Suppressor macrophage treated with lipopolysaccharide for 1 hour (primary cell): ENCODE measurements around the gene BLACAT1.
A peak's percentile ranks its signal among the peaks of the same experiment; 100 is the strongest.
"Not testable (repeated sequence)": the region's sequence is repeated elsewhere in the genome, so short reads cannot be mapped to it uniquely, and the experiment has no call there.

Experiments used
- DNase-seq, 3 donors: peaks; one replicate each; pipeline ENCODE4 v3.0.0-alpha.2; 2020 to 2022

Gene BLACAT1

DNA sequence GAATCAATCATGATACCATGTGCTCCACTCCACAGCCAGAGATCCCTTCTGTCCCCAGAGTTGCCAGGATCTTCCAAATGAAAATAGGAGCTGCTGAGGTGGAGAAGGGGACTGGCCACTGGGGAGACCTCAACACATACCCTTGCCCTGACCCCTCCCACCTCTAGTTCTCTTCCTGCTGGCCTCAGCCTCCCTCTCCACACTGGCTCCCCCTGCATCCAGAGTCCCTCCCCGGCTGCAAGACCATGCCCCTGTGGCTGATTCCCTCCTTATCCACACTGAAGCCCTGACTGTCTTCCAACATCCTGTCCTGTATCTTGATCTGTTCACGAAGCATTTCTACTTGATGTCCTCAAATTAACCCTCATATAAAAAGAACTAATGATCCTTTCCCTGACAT is 27.5 kb upstream of the BLACAT1 start:
- DNase-seq: no peak

DNA sequence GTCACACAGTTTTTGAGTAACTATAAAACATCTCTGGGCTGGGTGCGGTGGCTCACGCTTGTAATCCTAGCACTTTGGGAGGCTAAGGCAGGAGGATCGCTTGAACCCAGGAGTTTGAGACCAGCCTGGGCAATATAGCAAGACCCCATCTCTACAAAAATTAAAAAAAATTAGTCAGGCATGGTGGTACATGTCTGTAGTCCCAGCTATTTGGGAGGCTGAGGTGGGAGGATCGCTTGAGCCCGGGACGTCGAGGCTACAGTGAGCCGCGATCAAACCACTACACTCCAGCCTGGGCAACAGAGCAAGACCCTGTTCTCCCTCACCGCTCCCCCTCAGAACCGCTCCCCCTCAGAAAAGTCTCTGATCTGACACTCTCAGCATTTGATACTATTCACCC is 26.7 kb upstream of the BLACAT1 start:
- DNase-seq: not testable (repeated sequence)

GRCh38 chr1:205481629-205482151 is 25.8 kb upstream of the BLACAT1 start:
- DNase-seq: no peak

- DNase-seq: no peak
These were observed 25.4 kb upstream of the BLACAT1 start for GRCh38 chr1:205481218-205481617.

GRCh38 chr1:205480349-205480985 is 24.6 kb upstream of the BLACAT1 start:
- no peak for DNase-seq

- DNase-seq: not testable (repeated sequence)
These were observed 23.1 kb upstream of the BLACAT1 start for GRCh38 chr1:205478985-205479384.

- DNase-seq: no peak
These were observed 22.0 kb upstream of the BLACAT1 start for GRCh38 chr1:205477759-205478247.

DNA sequence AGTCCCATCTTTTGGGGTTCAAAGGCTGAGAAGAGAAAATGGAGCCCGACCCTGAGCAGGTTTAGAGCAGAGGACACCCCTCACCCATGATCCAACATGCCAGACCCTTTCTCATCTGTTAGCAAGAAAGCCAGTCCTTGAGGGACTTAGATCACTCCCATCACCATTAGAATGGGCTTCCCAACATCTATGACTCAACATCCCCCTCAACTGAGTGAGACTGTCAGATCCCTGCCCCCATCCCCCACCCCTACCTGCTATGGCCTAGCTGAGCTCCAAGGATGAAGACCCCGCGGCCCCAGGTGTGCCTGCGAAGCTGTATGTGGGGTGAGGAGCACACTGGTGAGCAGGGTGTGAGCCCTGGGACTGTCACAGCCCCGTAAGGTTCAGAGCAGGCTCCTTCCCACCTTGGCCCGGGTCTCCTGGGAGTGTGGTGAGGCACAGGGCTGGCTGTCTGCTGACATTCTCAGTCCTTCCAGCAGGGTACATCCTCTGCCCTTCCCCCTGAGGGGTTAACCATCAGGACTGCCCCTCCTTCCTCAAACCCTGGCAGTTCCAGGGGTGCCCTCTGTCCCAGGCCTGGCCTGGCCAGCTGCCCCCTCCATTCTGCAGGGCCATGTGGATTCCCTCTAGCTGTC is 21.4 kb upstream of the BLACAT1 start:
- no peak for DNase-seq

DNA sequence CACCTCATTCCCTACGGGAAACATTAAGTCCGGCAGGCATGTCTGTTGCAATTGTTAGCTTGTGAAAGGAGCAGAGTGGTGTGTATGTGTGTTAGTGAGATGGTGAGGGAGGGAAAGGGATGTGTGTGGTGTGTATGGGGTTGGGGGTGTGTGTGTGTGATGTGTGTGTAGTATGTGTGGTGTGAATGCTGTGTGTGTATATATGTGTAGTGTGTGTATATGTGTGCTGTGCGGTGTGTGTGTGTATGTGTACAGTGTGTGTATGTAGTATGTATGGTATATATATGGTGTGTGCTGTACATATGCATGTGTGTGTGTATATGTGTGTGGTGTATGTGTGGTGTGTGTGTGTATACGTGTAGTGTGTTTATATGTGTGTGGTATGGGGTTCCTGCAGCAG is 20.8 kb upstream of the BLACAT1 start:
- no peak for DNase-seq

DNA sequence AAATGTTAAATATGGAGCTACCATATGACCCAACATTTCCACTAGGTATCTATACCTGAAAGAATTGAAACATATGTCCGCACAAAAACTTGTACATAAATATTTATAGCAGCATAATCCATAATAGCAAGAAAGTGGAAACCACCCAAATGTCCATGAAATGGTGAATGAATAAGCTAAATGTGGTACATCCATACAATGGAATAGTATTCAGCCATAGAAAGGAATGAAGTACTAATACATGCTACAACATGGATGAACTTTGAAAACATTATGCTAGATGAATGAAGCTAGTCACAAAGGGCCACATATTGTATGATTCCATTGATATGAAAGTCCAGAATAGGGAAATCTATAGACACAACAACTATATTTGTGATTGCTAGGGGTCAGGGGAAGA is 20.0 kb upstream of the BLACAT1 start:
- DNase-seq: no peak

DNA sequence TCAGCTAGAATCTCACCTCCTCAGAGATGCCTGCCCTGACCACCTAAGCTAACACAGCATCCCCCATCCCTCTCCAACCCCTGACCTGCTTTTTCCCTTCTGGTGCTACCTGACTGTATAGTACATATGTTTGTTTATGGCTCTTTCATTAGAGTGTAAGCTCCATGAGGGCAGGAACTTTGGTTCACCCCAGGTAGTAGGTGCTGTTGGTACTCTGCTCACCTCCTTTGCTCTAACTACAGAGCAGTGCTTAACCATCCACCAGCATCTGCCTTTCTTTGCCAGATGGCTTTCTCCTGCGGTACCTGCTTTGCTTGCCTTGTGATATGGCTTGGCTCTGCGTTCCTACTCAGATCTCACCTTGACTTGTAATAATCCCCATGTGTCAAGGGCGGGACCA is 18.7 kb upstream of the BLACAT1 start:
- no peak for DNase-seq

DNA sequence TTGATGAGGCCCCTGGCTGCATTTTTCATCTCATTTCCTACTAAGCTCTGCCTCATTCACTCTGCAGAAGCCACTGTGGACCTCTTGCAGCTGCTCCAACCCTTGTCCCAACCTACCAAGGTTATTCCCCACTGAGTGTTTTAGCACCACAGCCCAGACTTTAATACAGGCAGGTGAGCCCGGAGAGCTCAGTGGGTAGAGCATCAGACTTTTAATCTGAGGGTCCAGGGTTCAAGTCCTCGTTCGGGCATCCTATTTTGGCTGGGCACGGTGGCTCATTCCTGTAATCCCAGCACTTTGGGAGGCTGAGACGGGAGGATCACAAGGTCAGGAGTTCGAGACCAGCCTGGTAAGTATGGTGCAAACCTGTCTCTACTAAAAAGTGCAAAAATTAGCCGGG is 18.1 kb upstream of the BLACAT1 start:
- no peak for DNase-seq

DNA sequence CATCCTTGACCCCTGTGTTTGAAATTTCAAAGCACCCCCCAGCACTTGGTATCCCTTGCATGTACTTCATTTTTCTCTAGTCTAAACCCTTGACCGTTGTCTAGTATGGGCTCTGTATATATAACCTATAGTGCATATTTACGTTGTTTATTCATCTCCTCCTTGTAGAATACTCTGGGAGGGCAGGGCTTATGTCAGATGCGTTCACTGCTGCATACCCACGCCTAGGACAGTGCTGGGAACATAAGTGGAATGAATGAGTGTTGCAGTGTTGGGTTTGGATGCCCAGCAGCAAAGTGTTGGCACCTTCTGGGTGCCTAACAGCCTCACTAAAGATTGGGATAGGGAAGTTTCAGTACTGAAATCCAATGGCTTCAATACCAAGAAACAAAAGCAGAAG is 17.6 kb upstream of the BLACAT1 start:
- DNase-seq: no peak

DNA sequence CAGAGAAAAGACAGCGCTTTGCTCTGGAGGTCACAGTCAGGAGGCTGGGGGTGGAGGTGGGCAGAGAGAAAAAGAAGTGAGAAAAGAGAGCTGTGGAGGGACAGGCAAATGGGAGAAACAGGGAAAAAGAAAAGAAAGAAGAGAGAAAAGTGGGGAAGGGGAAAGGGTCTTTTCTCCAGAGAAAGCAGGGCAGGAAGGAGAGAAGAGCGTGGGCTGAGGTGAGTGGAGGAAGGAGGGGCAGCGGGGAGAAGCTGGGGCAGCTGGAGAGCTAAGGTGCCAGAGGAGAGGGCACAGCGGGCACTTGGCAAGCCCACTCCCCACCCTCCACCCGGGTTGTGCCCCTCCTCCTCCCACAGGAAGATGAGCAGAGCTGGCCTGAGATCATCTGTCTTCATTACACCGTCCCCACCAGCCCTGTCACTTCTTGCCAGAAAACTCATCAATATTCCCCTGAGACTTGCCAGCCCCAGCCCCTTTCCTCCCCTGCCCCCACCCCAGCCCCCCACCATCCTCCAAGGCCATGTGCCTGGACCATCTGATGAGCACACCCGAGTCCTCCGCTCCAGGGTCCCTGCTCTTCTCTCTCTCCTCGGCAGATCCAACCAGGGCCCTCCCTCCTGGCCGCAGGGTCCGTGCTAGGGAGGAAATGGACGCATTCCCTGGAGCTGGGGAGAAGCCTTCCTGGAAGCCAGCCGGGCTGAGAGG is 17.0 kb upstream of the BLACAT1 start:
- DNase-seq: no peak

DNA sequence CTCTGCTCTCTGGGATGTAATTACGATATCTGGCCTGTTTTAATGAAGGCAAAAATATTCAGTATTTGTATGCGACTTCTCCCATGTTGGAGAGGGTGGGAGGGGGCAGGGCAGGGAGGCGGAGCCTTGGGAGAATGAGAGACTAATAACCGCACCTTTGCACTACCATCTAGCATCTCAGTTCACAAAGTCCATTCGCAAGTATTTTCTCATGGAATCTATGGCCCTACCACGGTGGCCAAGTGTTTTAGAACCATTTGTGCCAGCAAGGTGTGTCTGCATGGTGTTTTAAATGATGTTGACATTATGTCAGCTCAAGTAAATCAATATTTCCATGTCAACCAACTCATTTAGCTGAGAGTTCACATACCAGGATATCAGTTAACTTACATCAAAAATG is 14.3 kb upstream of the BLACAT1 start:
- DNase-seq: no peak

- no peak for DNase-seq
These were observed 10.9 kb upstream of the BLACAT1 start for GRCh38 chr1:205466595-205467220.

GRCh38 chr1:205465392-205465791 is 9.5 kb upstream of the BLACAT1 start:
- no peak for DNase-seq

DNA sequence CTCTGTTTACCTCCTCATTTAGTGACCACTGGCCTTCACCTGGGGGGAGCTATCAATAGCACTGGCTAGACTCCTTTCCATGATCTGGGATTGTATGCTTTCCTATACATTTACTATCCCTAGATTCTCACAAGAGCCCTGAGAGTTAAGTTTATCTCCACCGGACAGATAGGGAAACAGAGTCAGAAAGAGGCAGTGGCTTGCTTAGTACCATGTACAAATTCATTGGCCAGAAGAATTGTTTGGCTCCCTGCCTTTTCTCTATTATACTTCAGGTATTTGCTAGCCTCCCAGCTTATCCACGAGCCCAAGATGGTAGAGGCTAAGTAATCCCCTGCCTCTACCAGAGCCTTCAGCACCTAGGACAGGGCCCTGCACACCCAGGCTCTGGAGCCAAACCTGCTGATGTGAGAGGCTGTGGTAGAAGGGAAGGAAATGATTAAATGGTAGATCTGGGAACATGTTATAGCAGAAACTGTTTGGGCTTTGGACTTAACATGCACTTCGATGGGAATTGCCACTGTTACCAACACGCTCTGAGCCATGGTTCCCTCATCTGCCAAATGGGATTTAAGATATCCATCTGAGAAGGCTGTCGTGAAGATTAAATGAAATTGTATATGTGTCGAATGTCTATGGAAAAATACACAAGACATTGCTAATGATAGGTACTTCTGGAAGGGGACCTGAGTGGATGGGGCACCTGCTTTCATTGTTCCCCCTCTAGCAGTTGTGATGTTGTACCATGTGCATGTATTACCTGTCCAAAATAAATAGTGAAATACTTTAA is 3.1 kb upstream of the BLACAT1 start:
- peak; percentile 41 to 64 (median 54) for DNase-seq

DNA sequence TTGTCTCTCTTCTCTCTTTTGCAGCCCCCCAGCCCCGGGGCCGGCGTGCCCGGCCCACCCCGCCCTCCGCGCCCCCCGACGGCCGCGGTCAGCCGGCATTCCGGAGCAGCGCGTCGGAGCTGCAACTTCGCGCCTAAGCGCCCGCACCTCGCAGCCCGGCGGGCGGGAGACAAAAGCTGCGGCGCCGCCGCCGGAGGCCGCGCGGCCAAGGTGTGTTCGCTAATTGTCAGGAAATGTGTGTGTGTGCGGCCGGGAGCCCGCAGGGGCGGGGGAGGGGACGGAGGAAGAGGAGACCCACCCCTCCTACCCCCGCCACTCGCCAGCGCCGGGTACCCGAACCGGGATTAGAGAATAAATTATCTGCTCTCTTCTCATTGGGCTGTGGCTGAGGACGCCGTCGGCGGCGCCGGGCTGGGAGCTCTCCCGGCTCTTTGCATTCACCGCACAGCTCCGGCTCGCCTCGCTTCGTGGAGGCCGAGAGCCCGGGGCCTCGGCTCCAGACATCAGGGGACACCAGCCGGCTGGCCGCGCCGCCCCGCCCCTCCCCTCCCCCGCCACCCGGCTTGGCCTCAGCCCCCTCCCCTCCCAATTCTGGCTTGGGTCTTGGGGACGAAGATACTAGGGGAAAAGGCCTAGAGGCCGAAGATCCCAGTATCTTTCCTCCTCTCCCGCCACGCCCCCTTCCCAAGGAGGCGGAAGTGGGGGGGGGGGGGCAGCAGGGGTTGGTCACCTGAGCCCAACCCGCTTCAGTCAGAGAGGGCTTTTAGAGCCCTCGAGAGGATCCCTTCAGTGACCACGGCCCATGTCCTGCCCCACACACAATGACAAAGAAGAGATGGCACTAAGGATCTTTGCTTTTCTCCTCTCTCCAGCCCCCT is 1.3 kb upstream of the BLACAT1 start:
- no peak for DNase-seq

- DNase-seq: no peak
These were observed 580 bp upstream of the BLACAT1 start for GRCh38 chr1:205456383-205456867.

DNA sequence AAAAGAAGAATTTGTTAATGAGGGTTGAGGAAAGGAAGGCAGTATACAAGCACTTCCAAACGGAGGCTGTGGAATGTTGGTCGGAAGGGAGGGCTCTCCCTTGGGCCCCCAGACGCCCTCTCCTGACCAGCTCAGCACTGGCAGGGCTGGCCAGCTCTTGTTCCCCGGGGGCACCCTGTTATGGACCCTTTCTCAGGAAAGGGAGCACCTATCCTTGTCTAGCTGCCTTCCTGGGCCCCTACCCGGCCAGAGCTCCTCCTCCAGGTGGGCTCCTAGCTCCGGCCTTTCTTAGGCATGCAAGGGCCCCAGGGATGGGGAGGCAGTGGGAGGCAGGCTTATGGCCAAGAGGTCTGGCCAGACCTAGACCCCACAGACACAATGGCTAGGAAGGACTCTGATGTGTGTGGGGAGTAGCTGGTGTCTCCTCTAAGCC is 926 bp downstream of the BLACAT1 start:
- DNase-seq: no peak
